Mucosa of descending colon (tissue), 3 donors: ENCODE results near the gene MAN1C1. TPM values are rescaled to one million over a fixed set of nuclear protein-coding genes. Genes with fewer than 3 reads are reported as not detected.

ENCODE experiments used
- ATAC-seq: fragments of 200-7000 bp; cut with Tn5 transposase; one replicate; pipeline ENCODE4 v1.9.1; 2020; ENCODE audit warnings: mild to moderate bottlenecking, moderate library complexity
- DNase-seq, 3 donors: peaks; one replicate each; pipeline ENCODE4 v3.0.0-alpha.2; 2020
- H3K36me3 ChIP-seq: fragments of 200-600 bp; one replicate; pipeline ENCODE4 v1.8.0; 2021; ENCODE audit warnings: low read depth, mild to moderate bottlenecking
- H3K4me1 ChIP-seq: fragments of 200-600 bp; one replicate; pipeline ENCODE4 v1.8.0; 2021; ENCODE audit warnings: low read depth, mild to moderate bottlenecking
- H3K4me3 ChIP-seq: fragments of 200-600 bp; one replicate; pipeline ENCODE4 v1.8.0; 2021; ENCODE audit warnings: mild to moderate bottlenecking
- H3K9me3 ChIP-seq: fragments of 200-600 bp; one replicate; pipeline ENCODE4 v1.8.0; 2021; ENCODE audit warnings: mild to moderate bottlenecking
- CTCF ChIP-seq: fragments of 200-600 bp; IDR thresholded peaks from one replicate; pipeline ENCODE4 v1.8.0; 2022; ENCODE audit warnings: antibody characterized with exemption, mild to moderate bottlenecking
- intact Hi-C, 2 donors: fragments of 100-400 bp; cut with DNase I in 1 of 2; cut with micrococcal nuclease in 1 of 2; formaldehyde crosslinking; loops; one replicate each; pipeline versions ENCODE4 v1.11.0 to v1.11.1; 2022; cut with DNase I, micrococcal nuclease
- total RNA-seq, 3 donors: library from RNA; stranded (reverse); fragmentation: NEBNext Ultra II Directional in 2 of 3; extraction: Animal tissue kit (Norgen Biotek cat#: 25700) in 2 of 3; gene quantifications; one replicate each; pipeline versions ENCODE4 v1.2.1 to v1.2.4, GENCODE V29; 2021 to 2023
- donor health status: DM: no; HTN: no; CAD: no; lungs with moderate emphysema.
- donor health status: DM: no; HTN: no; CAD: no.
- donor health status: DM: no; HTN: yes; CAD: no.

The MAN1C1 gene
- total RNA-seq, 3 donors from 2014 or later = 2.5 to 22.0 (median 6.1) TPM

GRCh38 chr1:25766721-25767436, 150.3 kb downstream of the MAN1C1 start:
- ATAC-seq (no peak), DNase-seq (no peak)
- Histone ChIP-seq H3K4me3 (no peak overlapping the region), H3K4me1 (peaks cover 8% of the 10 kb centered on the region), H3K9me3 (no peaks in the 10 kb centered on the region), H3K36me3 (no peaks in the 10 kb centered on the region)
- TF ChIP-seq CTCF = no peak
- intact Hi-C loops = no loop called here

- Histone ChIP-seq H3K4me1 (peaks cover 8% of the 10 kb centered on the region), H3K36me3 (no peaks in the 10 kb centered on the region), H3K9me3 (no peaks in the 10 kb centered on the region), H3K4me3 (no peak overlapping the region)
- ATAC-seq = no peak
- intact Hi-C loops = no loop called here
- no peak for DNase-seq
- no peak for TF ChIP-seq CTCF
Observed at GRCh38 chr1:25767437-25767770, 150.8 kb downstream of the MAN1C1 start.

- no peak for TF ChIP-seq CTCF
- DNase-seq = no peak
- Histone ChIP-seq H3K4me1 (peaks cover 18% of the 10 kb centered on the region), H3K9me3 (no peaks in the 10 kb centered on the region), H3K36me3 (no peaks in the 10 kb centered on the region), H3K4me3 (no peak overlapping the region)
- intact Hi-C loops = no loop called here
- no peak for ATAC-seq
Observed at GRCh38 chr1:25768999-25769398, 152.4 kb downstream of the MAN1C1 start.

- no peak for TF ChIP-seq CTCF
- Histone ChIP-seq H3K4me1 (peaks cover 23% of the 10 kb centered on the region), H3K36me3 (no peaks in the 10 kb centered on the region), H3K9me3 (no peaks in the 10 kb centered on the region), H3K4me3 (no peak overlapping the region)
- ATAC-seq (no peak), DNase-seq (no peak)
- intact Hi-C loops = no loop called here
Observed at GRCh38 chr1:25769625-25770383, 153.2 kb downstream of the MAN1C1 start.

GRCh38 chr1:25770541-25771220, 154.1 kb downstream of the MAN1C1 start:
- H3K4me1 ChIP-seq = peaks cover 23% of the 10 kb centered on the region
- DNase-seq = no peak

More at GRCh38 chr1:25770541-25771220, 154.1 kb downstream of the MAN1C1 start:
- Histone ChIP-seq H3K36me3 (no peaks in the 10 kb centered on the region), H3K4me3 (no peak overlapping the region), H3K9me3 (no peaks in the 10 kb centered on the region)
- TF ChIP-seq CTCF = no peak
- intact Hi-C loops = no loop called here
- ATAC-seq = no peak
